H9 (cell line): ENCODE results near the gene STAC. TPM values are rescaled to one million over a fixed set of nuclear protein-coding genes. Genes with fewer than 3 reads are reported as not detected.

Experiments
- DNase-seq: peaks from one replicate; pipeline ENCODE4 v3.0.0-alpha.2; 2017
- H2AFZ ChIP-seq: one replicate; pipeline ENCODE4 v1.6.1; 2013; ENCODE audit warnings: mild to moderate bottlenecking, low read length, control low read depth, moderate library complexity
- H2AK5ac ChIP-seq: 2 replicates; pipeline ENCODE4 v1.6.1; 2013; ENCODE audit warnings: low read length, control low read depth, mixed read lengths; ENCODE audit not compliant: insufficient read length
- H2BK120ac ChIP-seq: one replicate; pipeline ENCODE4 v1.6.1; 2013; ENCODE audit warnings: low read depth, mild to moderate bottlenecking, low read length, control low read depth, inconsistent platforms; ENCODE audit not compliant: poor library complexity, severe bottlenecking
- H2BK12ac ChIP-seq: 2 replicates; pipeline ENCODE4 v1.6.1; 2013; ENCODE audit warnings: low read length, control low read depth, mixed read lengths, low read depth; ENCODE audit not compliant: insufficient read length
- H2BK15ac ChIP-seq: 2 replicates; pipeline ENCODE4 v1.6.1; 2013; ENCODE audit warnings: low read depth, low read length, control low read depth
- H2BK20ac ChIP-seq: one replicate; pipeline ENCODE4 v1.6.1; 2013; ENCODE audit warnings: low read depth, mild to moderate bottlenecking, low read length, control low read depth, inconsistent platforms; ENCODE audit not compliant: poor library complexity, severe bottlenecking
- H2BK5ac ChIP-seq: 2 replicates; pipeline ENCODE4 v1.6.1; 2013; ENCODE audit warnings: low read length, control low read depth, mixed read lengths; ENCODE audit not compliant: insufficient read length
- H3K14ac ChIP-seq: 2 replicates; pipeline ENCODE4 v1.6.1; 2013; ENCODE audit warnings: low read length, control low read depth; ENCODE audit not compliant: insufficient read depth
- H3K18ac ChIP-seq: 2 replicates; pipeline ENCODE4 v1.6.1; 2013; ENCODE audit warnings: low read depth, mild to moderate bottlenecking, mixed read lengths, low read length, control low read depth; ENCODE audit not compliant: insufficient read length
- H3K23ac ChIP-seq: 2 replicates; pipeline ENCODE4 v1.6.1; 2013; ENCODE audit warnings: low read length, control low read depth, mixed read lengths, low read depth; ENCODE audit not compliant: insufficient read length
- H3K23me2 ChIP-seq: 2 replicates; pipeline ENCODE4 v1.6.1; 2013; ENCODE audit warnings: low read depth, mild to moderate bottlenecking, mixed read lengths, low read length, control low read depth; ENCODE audit not compliant: insufficient read length, poor library complexity, severe bottlenecking
- H3K27ac ChIP-seq: 2 replicates; pipeline ENCODE4 v1.5.1; 2013; ENCODE audit warnings: low read length, control low read depth, mixed read lengths, low read depth; ENCODE audit not compliant: insufficient read length
- H3K27me3 ChIP-seq: 2 replicates; pipeline ENCODE4 v1.6.1; 2013; ENCODE audit warnings: low read length, control low read depth, inconsistent platforms; ENCODE audit not compliant: insufficient read depth
- H3K4ac ChIP-seq: 2 replicates; pipeline ENCODE4 v1.6.1; 2013; ENCODE audit warnings: low read depth, mild to moderate bottlenecking, control low read depth, inconsistent platforms, low read length, moderate library complexity
- H3K4me1 ChIP-seq: 2 replicates; pipeline ENCODE4 v1.6.1; 2013; ENCODE audit warnings: low read length, control low read depth, inconsistent platforms; ENCODE audit not compliant: insufficient read depth
- H3K4me2 ChIP-seq: 2 replicates; pipeline ENCODE4 v1.6.1; 2013; ENCODE audit warnings: low read length, control low read depth, mixed read lengths; ENCODE audit not compliant: insufficient read length, insufficient read depth
- H3K56ac ChIP-seq: 2 replicates; pipeline ENCODE4 v1.6.1; 2013; ENCODE audit warnings: low read depth, mild to moderate bottlenecking, mixed read lengths, low read length, control low read depth; ENCODE audit not compliant: insufficient read length
- H3K79me1 ChIP-seq: 2 replicates; pipeline ENCODE4 v1.6.1; 2013; ENCODE audit warnings: low read depth, mild to moderate bottlenecking, moderate library complexity, low read length, control low read depth, inconsistent platforms; ENCODE audit not compliant: insufficient read depth, poor library complexity, severe bottlenecking
- H3K79me2 ChIP-seq: 2 replicates; pipeline ENCODE4 v1.6.1; 2013; ENCODE audit warnings: low read length, control low read depth, inconsistent platforms; ENCODE audit not compliant: insufficient read depth
- H3K9ac ChIP-seq: 2 replicates; pipeline ENCODE4 v1.6.1; 2013; ENCODE audit warnings: low read length, control low read depth, mixed read lengths; ENCODE audit not compliant: insufficient read length; ENCODE audit errors: extremely low read depth
- H3K9me3 ChIP-seq: one replicate; pipeline ENCODE4 v1.6.1; 2013; ENCODE audit warnings: low read depth, low read length, inconsistent platforms; ENCODE audit not compliant: control insufficient read depth
- H3T11ph ChIP-seq: one replicate; pipeline ENCODE4 v1.6.1; 2013; ENCODE audit warnings: mild to moderate bottlenecking, low read length, control low read depth, inconsistent platforms
- H4K20me1 ChIP-seq: one replicate; pipeline ENCODE4 v1.6.1; 2013; ENCODE audit not compliant: control insufficient read depth, insufficient read length, insufficient read depth
- H4K5ac ChIP-seq: 2 replicates; pipeline ENCODE4 v1.6.1; 2013; ENCODE audit warnings: low read depth, mild to moderate bottlenecking, mixed read lengths, low read length, control low read depth; ENCODE audit not compliant: insufficient read length
- H4K8ac ChIP-seq: replicated peaks from 2 replicates; pipeline ENCODE4 v1.6.1; 2013; ENCODE audit warnings: low read length, control low read depth, mixed read lengths, low read depth; ENCODE audit not compliant: insufficient read length
- H4K91ac ChIP-seq: 2 replicates; pipeline ENCODE4 v1.6.1; 2013; ENCODE audit warnings: low read depth, mild to moderate bottlenecking, moderate library complexity, mixed read lengths, low read length, control low read depth; ENCODE audit not compliant: insufficient read length
- H3K27ac Mint-ChIP-seq, 3 experiments: 2 replicates in 2 of 3; 3 replicates in 1 of 3; pipeline ENCODE4 v1.8.0; 2020 to 2021; ENCODE audit warnings: mixed read lengths in 3 of 3, mild to moderate bottlenecking in 1 of 3, moderate library complexity in 1 of 3
- H3K27me3 Mint-ChIP-seq: 2 replicates; pipeline ENCODE4 v1.8.0; 2021; ENCODE audit warnings: low read depth, mild to moderate bottlenecking, moderate library complexity, mixed read lengths
- H3K36me3 Mint-ChIP-seq, 3 experiments: 2 replicates in 2 of 3; 3 replicates in 1 of 3; pipeline ENCODE4 v1.8.0; 2020 to 2021; ENCODE audit warnings: low read depth in 3 of 3, mixed read lengths in 3 of 3; ENCODE audit not compliant: insufficient read depth in 1 of 3
- H3K4me1 Mint-ChIP-seq, 2 experiments: 2 replicates each; pipeline ENCODE4 v1.8.0; 2020; ENCODE audit warnings: mixed read lengths in 2 of 2
- H3K4me3 Mint-ChIP-seq, 2 experiments: 2 replicates in 1 of 2; 3 replicates in 1 of 2; pipeline ENCODE4 v1.8.0; 2020 to 2021; ENCODE audit warnings: mild to moderate bottlenecking in 2 of 2, mixed read lengths in 2 of 2, moderate library complexity in 1 of 2
- H3K9me3 Mint-ChIP-seq, 2 experiments: 2 replicates in 1 of 2; 3 replicates in 1 of 2; pipeline ENCODE4 v1.8.0; 2020; ENCODE audit warnings: mild to moderate bottlenecking in 2 of 2, mixed read lengths in 2 of 2, moderate library complexity in 1 of 2
- total RNA-seq: library from RNA; stranded (reverse); gene quantifications from 2 replicates; pipeline ENCODE4 v1.2.1, GENCODE V29; 2021
- TF ChIP-seq, protein P1 (sequence below): fragments of 200-600 bp; sonication (generic); conservative IDR thresholded peaks from 3 replicates; pipeline ENCODE4 v1.8.0; 2021; ENCODE audit warnings: antibody characterized with exemption, mild to moderate bottlenecking

STAC gene
- total RNA-seq, 1 experiment from 2014 or later: 3.0 TPM

DNA sequence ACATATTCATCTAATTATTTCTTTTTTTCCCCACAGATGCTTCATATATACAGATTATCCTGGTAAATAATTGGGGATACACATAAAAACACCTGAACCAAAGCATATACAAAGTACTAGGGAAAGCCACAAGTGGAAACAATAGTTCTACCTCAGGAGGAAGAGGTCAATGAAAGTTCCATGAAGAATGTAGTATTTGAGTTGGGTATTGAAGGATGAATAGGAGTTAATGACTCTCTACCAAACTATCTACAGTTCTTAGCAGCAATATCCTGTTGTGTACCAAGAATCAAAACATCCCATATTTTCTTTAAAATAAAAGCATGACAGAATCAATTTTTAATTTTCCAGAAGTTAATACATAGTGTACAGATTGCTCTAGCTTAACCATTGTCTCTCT, 78.9 kb downstream of the STAC start:
- Histone ChIP-seq H4K8ac (no peak overlapping the region), H3K4me2 (no peak overlapping the region), H3T11ph (no peak overlapping the region), H4K5ac (no peak overlapping the region), H3K9me3 (no peaks in the 10 kb centered on the region), H3K9ac (no peak overlapping the region), H2BK20ac (no peak overlapping the region), H4K91ac (no peak overlapping the region), H2AK5ac (no peak overlapping the region), H3K23me2 (no peaks in the 10 kb centered on the region), H3K14ac (no peak overlapping the region), H3K27ac (no peak overlapping the region), H2BK5ac (no peak overlapping the region), H2BK12ac (no peak overlapping the region), H3K4ac (no peak overlapping the region), H3K79me1 (no peaks in the 10 kb centered on the region), H3K56ac (no peak overlapping the region), H3K79me2 (no peaks in the 10 kb centered on the region), H2AFZ (no peak overlapping the region), H3K18ac (no peak overlapping the region), H2BK15ac (no peak overlapping the region), H4K20me1 (no peaks in the 10 kb centered on the region), H3K4me1 (no peaks in the 10 kb centered on the region), H3K23ac (no peak overlapping the region), H2BK120ac (no peak overlapping the region), H3K27me3 (no peaks in the 10 kb centered on the region)
- TF ChIP-seq, protein P1, sequence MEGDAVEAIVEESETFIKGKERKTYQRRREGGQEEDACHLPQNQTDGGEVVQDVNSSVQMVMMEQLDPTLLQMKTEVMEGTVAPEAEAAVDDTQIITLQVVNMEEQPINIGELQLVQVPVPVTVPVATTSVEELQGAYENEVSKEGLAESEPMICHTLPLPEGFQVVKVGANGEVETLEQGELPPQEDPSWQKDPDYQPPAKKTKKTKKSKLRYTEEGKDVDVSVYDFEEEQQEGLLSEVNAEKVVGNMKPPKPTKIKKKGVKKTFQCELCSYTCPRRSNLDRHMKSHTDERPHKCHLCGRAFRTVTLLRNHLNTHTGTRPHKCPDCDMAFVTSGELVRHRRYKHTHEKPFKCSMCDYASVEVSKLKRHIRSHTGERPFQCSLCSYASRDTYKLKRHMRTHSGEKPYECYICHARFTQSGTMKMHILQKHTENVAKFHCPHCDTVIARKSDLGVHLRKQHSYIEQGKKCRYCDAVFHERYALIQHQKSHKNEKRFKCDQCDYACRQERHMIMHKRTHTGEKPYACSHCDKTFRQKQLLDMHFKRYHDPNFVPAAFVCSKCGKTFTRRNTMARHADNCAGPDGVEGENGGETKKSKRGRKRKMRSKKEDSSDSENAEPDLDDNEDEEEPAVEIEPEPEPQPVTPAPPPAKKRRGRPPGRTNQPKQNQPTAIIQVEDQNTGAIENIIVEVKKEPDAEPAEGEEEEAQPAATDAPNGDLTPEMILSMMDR: no peak
- Mint-ChIP-seq H3K27ac (no peak overlapping the region), H3K27me3 (no peaks in the 10 kb centered on the region), H3K36me3 (peaks cover 0 to 3% (median 2%) of the 10 kb centered on the region in 3 experiments; a peak in 4 of 7 replicates), H3K9me3 (no peaks in the 10 kb centered on the region), H3K4me3 (no peak overlapping the region), H3K4me1 (no peaks in the 10 kb centered on the region)
- no peak for DNase-seq
